HFF-Myc (cell line): Measurements from ENCODE around the gene CDKAL1.

Experiments
- DNase-seq: peaks from one replicate; pipeline ENCODE4 v3.0.0-alpha.2; 2011; ENCODE audit warnings: low read depth; ENCODE audit errors: extremely low read depth
- H3K4me3 ChIP-seq: replicated peaks from 2 replicates; pipeline ENCODE4 v1.5.1; 2011; ENCODE audit warnings: low read depth, mild to moderate bottlenecking, control low read depth, low read length
- CTCF ChIP-seq: IDR thresholded peaks from 2 replicates; pipeline ENCODE4 v1.5.1; 2012; ENCODE audit warnings: mild to moderate bottlenecking, low read depth, low read length, control low read depth; ENCODE audit errors: missing control alignments

The CDKAL1 gene

GRCh38 chr6:20873425-20874190, 339.4 kb downstream of the CDKAL1 start:
- no peak for TF ChIP-seq CTCF
- H3K4me3 ChIP-seq, result no peak overlapping the region
- no peak for DNase-seq

- peak; percentile 45 for TF ChIP-seq CTCF
- DNase-seq, result no peak
- H3K4me3 ChIP-seq, result no peak overlapping the region
Observed at GRCh38 chr6:20875369-20875963, 341.2 kb downstream of the CDKAL1 start.

- peak; percentile 74 for DNase-seq
- no peak overlapping the region for H3K4me3 ChIP-seq
- TF ChIP-seq CTCF, result no peak
Observed at GRCh38 chr6:20876036-20876435, 341.8 kb downstream of the CDKAL1 start.

- TF ChIP-seq CTCF, result no peak
- no peak for DNase-seq
- no peak overlapping the region for H3K4me3 ChIP-seq
Observed at GRCh38 chr6:20876561-20876960, 342.3 kb downstream of the CDKAL1 start.

GRCh38 chr6:20877008-20877937, 343.0 kb downstream of the CDKAL1 start:
- no peak for TF ChIP-seq CTCF
- no peak overlapping the region for H3K4me3 ChIP-seq
- peak; percentile 79 for DNase-seq

- DNase-seq, result no peak
- no peak for TF ChIP-seq CTCF
- H3K4me3 ChIP-seq, result no peak overlapping the region
Observed at GRCh38 chr6:20879121-20879520, 344.9 kb downstream of the CDKAL1 start.
